ENCODE data around the gene SARS1. TPM values are rescaled to one million over a fixed set of nuclear protein-coding genes. Genes with fewer than 3 reads are reported as not detected.
A peak's percentile ranks its signal among the peaks of the same experiment; 100 is the strongest.

The SARS1 gene
- total RNA-seq, 1 experiment from 2014 or later = 129 TPM

- Mint-ChIP-seq H3K4me3 (ENCODE audit: low read depth, unreplicated experiment) (no peak overlapping the region), H3K4me1 (ENCODE audit: low read depth, unreplicated experiment) (peaks cover 18% of the 10 kb centered on the region), H3K27ac (ENCODE audit: unreplicated experiment) (no peak overlapping the region), H3K36me3 (ENCODE audit: insufficient read depth, unreplicated experiment) (no peaks in the 10 kb centered on the region), H3K27me3 (ENCODE audit: unreplicated experiment) (no peaks in the 10 kb centered on the region), H3K9me3 (ENCODE audit: low read depth, unreplicated experiment) (no peaks in the 10 kb centered on the region)
- CTCF ChIA-PET = interaction anchor here (0.6 to 1.5 kb wide), 3 partner anchors 92 to 187 kb away, joined by 3 to 5 read pairs (median 4); no protein-coding TSS in a partner anchor
- peak; percentile 72 for TF ChIP-seq CTCF (IDR thresholded peaks at IDR 0.05; ENCODE audit: unreplicated experiment)
- no TSS peak for BruUV-seq (replicated peaks)
- DNase-seq = peak; percentile 74
- intact Hi-C loops (cut with micrococcal nuclease; ENCODE audit: unreplicated experiment) = loop anchor here (5.0 to 10.0 kb wide), 3 partner anchors 37 to 201 kb away; partner anchors contain the start of genes ELAPOR1 and SORT1
Observed at GRCh38 chr1:109193653-109194590, 19.8 kb upstream of the SARS1 start.

GRCh38 chr1:109197158-109198042, 16.3 kb upstream of the SARS1 start:
- CTCF ChIA-PET = interaction anchor here (0.6 to 0.7 kb wide), 3 partner anchors 9 to 249 kb away, joined by 3 to 5 read pairs (median 3); no protein-coding TSS in a partner anchor
- peaks cover 18% of the 10 kb centered on the region for H3K4me1 Mint-ChIP-seq (ENCODE audit: low read depth, unreplicated experiment)
- no peaks in the 10 kb centered on the region for H3K36me3 Mint-ChIP-seq (ENCODE audit: insufficient read depth, unreplicated experiment)
- H3K9me3 Mint-ChIP-seq (ENCODE audit: low read depth, unreplicated experiment) = no peaks in the 10 kb centered on the region
- H3K4me3 Mint-ChIP-seq (ENCODE audit: low read depth, unreplicated experiment) = peak overlapping the region; percentile 21
- intact Hi-C loops (cut with micrococcal nuclease; ENCODE audit: unreplicated experiment) = loop anchor here (10.0 kb wide), 1 partner anchor 197 kb away; the partner anchor contains the start of gene SORT1
- peak overlapping the region; percentile 72 for H3K27ac Mint-ChIP-seq (ENCODE audit: unreplicated experiment)
- no peak for TF ChIP-seq CTCF (IDR thresholded peaks at IDR 0.05; ENCODE audit: unreplicated experiment)
- no TSS peak for BruUV-seq (replicated peaks)
- peak; percentile 72 for DNase-seq
- peaks cover 8% of the 10 kb centered on the region for H3K27me3 Mint-ChIP-seq (ENCODE audit: unreplicated experiment)

- Mint-ChIP-seq H3K9me3 (ENCODE audit: low read depth, unreplicated experiment) (no peaks in the 10 kb centered on the region), H3K4me3 (ENCODE audit: low read depth, unreplicated experiment) (no peak overlapping the region), H3K36me3 (ENCODE audit: insufficient read depth, unreplicated experiment) (no peaks in the 10 kb centered on the region), H3K27ac (ENCODE audit: unreplicated experiment) (no peak overlapping the region), H3K27me3 (ENCODE audit: unreplicated experiment) (peaks cover 8% of the 10 kb centered on the region), H3K4me1 (ENCODE audit: low read depth, unreplicated experiment) (peaks cover 18% of the 10 kb centered on the region)
- no peak for TF ChIP-seq CTCF (IDR thresholded peaks at IDR 0.05; ENCODE audit: unreplicated experiment)
- no peak for DNase-seq
- intact Hi-C loops (cut with micrococcal nuclease; ENCODE audit: unreplicated experiment) = loop anchor here (10.0 kb wide), 1 partner anchor 197 kb away; the partner anchor contains the start of gene SORT1
- CTCF ChIA-PET = interaction anchor here (0.6 kb wide), 1 partner anchor 250 kb away, joined by 3 read pairs; no protein-coding TSS in a partner anchor
- BruUV-seq (replicated peaks) = no TSS peak
Observed at GRCh38 chr1:109198043-109198695, 15.5 kb upstream of the SARS1 start.

GRCh38 chr1:109198745-109199144, 15.0 kb upstream of the SARS1 start:
- H3K4me3 Mint-ChIP-seq (ENCODE audit: low read depth, unreplicated experiment) = no peak overlapping the region
- BruUV-seq (replicated peaks) = no TSS peak
- TF ChIP-seq CTCF (IDR thresholded peaks at IDR 0.05; ENCODE audit: unreplicated experiment) = no peak
- no peaks in the 10 kb centered on the region for H3K36me3 Mint-ChIP-seq (ENCODE audit: insufficient read depth, unreplicated experiment)
- H3K9me3 Mint-ChIP-seq (ENCODE audit: low read depth, unreplicated experiment) = no peaks in the 10 kb centered on the region
- DNase-seq = no peak
- no peak overlapping the region for H3K27ac Mint-ChIP-seq (ENCODE audit: unreplicated experiment)
- CTCF ChIA-PET = no interaction called here
- peaks cover 18% of the 10 kb centered on the region for H3K4me1 Mint-ChIP-seq (ENCODE audit: low read depth, unreplicated experiment)
- H3K27me3 Mint-ChIP-seq (ENCODE audit: unreplicated experiment) = peaks cover 8% of the 10 kb centered on the region
- intact Hi-C loops (cut with micrococcal nuclease; ENCODE audit: unreplicated experiment) = loop anchor here (10.0 kb wide), 1 partner anchor 196 kb away; the partner anchor contains the start of gene SORT1
